Measurements from ENCODE around the gene YIF1A. TPM values are rescaled to one million over a fixed set of nuclear protein-coding genes. Genes with fewer than 3 reads are reported as not detected.

YIF1A gene
- 167 and 193 TPM in 2 replicates for total RNA-seq

GRCh38 chr11:66288671-66289547, at the start of gene YIF1A:
Gene YIF1A, minus strand, starts transcription at chr11:66289143. Its CDS starts 158 bp downstream, at chr11:66288985.

GRCh38 chr11:66336234-66337102, 47.5 kb upstream of the YIF1A start, which contains the start of gene RIN1:
Gene RIN1, minus strand, starts transcription at chr11:66336434. Its CDS starts 32 bp downstream, at chr11:66336402.

GRCh38 chr11:66316849-66317251, 27.9 kb upstream of the YIF1A start, which contains the start of gene CD248:
Gene CD248, minus strand, starts transcription at chr11:66317044. Its CDS starts 17 bp downstream, at chr11:66317027.

GRCh38 chr11:66291706-66292542, 3.0 kb upstream of the YIF1A start, which contains the start of gene TMEM151A:
Gene TMEM151A, plus strand, starts transcription at chr11:66291894. Its CDS starts 120 bp downstream, at chr11:66292014.

GRCh38 chr11:66277471-66278362, 11.2 kb downstream of the YIF1A start, which contains the start of gene CNIH2:
Gene CNIH2, plus strand, starts transcription at chr11:66278175. Its CDS starts 282 bp downstream, at chr11:66278457.

GRCh38 chr11:66268244-66268951, 20.5 kb downstream of the YIF1A start, which contains the start of gene RAB1B:
Gene RAB1B, plus strand, starts transcription at chr11:66268639. Its CDS starts 41 bp downstream, at chr11:66268680.

Other genes starting within 250 kb of the YIF1A start
- not detected in 2 replicates for gene GAL3ST3, start 240.0 kb downstream of the YIF1A start, total RNA-seq
- gene SF3B2, start 236.8 kb downstream of the YIF1A start, total RNA-seq, result 154 and 157 TPM in 2 replicates
- 15.8 and 21.3 TPM in 2 replicates for gene PACS1, start 218.9 kb downstream of the YIF1A start, total RNA-seq
- gene KLC2, start 31.4 kb downstream of the YIF1A start, total RNA-seq, result 14.0 and 17.0 TPM in 2 replicates
- gene RAB1B, start 20.5 kb downstream of the YIF1A start, total RNA-seq, result 81.6 and 93.1 TPM in 2 replicates
- gene CNIH2, start 11.0 kb downstream of the YIF1A start, total RNA-seq, result 0.73 TPM in 1 of 2 replicates, not detected in the other
- under 0.01 and 0.20 TPM in 2 replicates for gene TMEM151A, start 2.8 kb upstream of the YIF1A start, total RNA-seq
- 63.5 and 135 TPM in 2 replicates for gene CD248, start 27.9 kb upstream of the YIF1A start, total RNA-seq
- 53.3 and 68.2 TPM in 2 replicates for gene RIN1, start 47.3 kb upstream of the YIF1A start, total RNA-seq
- 39.7 and 45.0 TPM in 2 replicates for gene BRMS1, start 56.0 kb upstream of the YIF1A start, total RNA-seq
- gene B4GAT1, start 58.5 kb upstream of the YIF1A start, total RNA-seq, result 17.2 and 19.8 TPM in 2 replicates
- gene SLC29A2, start 82.6 kb upstream of the YIF1A start, total RNA-seq, result 0.37 and 0.39 TPM in 2 replicates
- gene NPAS4, start 131.9 kb upstream of the YIF1A start, total RNA-seq, result not detected in 2 replicates
- gene MRPL11, start 149.7 kb upstream of the YIF1A start, total RNA-seq, result 38.9 and 43.7 TPM in 2 replicates
- 8.5 and 11.5 TPM in 2 replicates for gene PELI3, start 177.8 kb upstream of the YIF1A start, total RNA-seq
- 43.4 and 48.5 TPM in 2 replicates for gene DPP3, start 191.3 kb upstream of the YIF1A start, total RNA-seq
- 29.1 and 31.2 TPM in 2 replicates for gene BBS1, start 221.5 kb upstream of the YIF1A start, total RNA-seq